Measurements from ENCODE around the gene RNGTT. TPM values are rescaled to one million over a fixed set of nuclear protein-coding genes. Genes with fewer than 3 reads are reported as not detected.
A peak's percentile ranks its signal among the peaks of the same experiment; 100 is the strongest.
"Not testable (repeated sequence)": the region's sequence is repeated elsewhere in the genome, so short reads cannot be mapped to it uniquely, and the experiment has no call there.

RNGTT gene
- total RNA-seq, 1 donor from 2014 or later = 6.1 TPM

DNA sequence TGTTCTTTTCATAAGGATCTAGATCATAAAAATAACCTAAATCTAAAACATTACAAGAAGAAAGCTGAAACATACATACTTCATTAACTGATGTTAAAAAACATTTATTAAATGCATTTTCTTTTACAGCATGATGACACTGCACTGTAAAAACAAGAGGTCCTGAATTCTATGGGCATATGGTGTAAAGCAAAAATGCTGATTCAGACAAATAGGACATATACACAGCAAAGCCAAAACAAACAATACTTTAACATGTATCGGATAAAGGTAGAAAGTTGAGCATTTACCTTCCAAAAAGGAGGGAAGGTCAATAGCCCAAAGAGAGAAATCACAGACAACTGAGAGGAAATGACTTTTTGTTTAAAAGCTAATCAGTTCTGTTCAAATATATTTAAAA is 221.5 kb downstream of the RNGTT start:
- ATAC-seq (no peak), DNase-seq (ENCODE audit: low spot score) (no peak)

DNA sequence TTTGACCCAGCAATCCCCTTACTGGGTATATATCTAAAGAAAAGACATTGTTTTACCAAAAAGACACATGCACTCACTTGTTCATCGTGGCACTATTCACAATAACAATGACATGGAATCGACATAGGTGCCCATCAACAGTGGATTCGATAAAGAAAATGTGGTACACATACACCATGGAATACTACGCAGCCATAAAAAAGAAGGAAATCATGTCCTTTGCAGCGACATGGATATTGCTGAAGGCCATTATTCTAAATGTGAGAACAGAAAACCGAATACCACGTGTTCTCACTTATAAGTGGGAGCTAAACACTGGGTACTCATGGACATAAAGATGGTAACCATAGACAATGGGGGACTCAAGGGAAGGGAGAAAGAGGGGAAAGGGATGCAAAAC is 222.3 kb downstream of the RNGTT start:
- no peak for DNase-seq (ENCODE audit: low spot score)
- no peak for ATAC-seq

DNA sequence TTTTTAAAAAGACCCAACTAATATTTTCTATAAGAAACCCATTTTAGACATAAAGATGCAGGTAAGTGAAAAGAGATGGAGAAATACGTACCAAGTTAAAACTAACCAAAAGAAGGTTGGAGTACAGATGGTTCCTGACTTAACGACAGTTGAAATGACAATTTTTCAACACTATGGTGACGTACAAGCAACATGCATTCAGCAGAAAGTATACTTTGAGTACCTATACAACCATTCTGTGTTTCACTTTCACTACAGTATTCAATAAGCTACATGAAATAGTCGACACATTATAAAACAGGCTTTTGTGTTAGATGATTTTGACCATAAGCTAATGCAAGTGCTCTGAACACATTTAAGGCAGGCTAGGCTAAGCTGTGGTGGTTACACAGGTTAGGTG is 228.9 kb downstream of the RNGTT start:
- no peak for ATAC-seq
- no peak for DNase-seq (ENCODE audit: low spot score)

DNA sequence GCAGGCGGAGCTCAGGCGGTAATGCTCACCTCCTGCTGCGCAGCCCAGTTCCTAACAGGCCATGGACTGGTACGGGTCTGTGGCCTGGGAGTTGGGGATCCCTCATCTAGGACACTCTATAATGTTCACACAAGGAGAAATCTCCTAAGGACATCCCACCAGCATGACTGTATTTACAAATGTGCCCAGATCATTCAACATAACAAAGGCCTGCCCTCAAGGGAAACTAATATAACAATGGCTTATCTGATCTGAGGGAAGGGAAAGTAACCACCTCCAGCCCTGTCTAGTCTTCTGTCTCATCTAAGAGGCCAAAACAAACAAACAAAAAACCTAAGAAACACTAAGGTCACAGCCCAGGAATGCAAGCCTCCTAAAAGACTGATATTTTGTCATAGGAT is 232.8 kb downstream of the RNGTT start:
- ATAC-seq (no peak), DNase-seq (ENCODE audit: low spot score) (no peak)

DNA sequence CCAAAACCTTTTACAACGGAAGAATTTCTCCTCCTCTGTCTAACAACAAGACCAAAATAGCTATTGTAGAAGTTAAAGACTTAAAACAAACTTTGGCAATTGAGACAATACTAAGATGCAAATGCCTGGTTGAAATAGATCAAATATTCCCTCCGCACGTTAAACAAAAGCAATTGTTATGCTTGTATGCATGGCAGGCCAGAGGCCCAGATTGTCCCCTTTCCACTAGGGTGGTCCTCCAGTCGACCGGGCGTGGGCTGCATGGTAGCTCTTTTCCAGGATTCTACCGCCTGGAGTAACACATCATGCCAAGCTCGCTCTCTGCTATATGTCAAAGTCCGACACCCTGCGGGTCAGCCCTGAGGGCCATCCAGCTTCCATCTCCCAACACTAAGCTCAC is 234.7 kb downstream of the RNGTT start:
- DNase-seq (ENCODE audit: low spot score) (no peak), ATAC-seq (no peak)

DNA sequence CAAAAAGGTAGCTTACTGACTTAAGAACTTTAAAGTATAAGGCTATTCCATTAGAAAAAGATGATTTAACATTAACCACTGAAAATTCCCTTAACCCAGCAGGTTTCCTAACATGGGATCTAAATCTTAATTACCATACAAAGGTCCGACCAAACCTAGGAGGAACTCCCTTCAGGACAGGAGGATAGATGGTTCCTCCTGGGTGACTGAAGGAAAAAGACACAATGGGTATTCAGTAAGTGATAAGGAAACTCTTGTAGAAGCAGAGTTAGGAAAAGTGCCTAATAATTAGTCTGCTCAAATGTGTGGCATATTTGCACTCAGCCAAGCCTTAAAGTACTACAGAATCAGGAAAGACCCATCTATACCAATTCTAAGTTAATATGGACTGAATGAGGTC is 237.0 kb downstream of the RNGTT start:
- not testable (repeated sequence) for DNase-seq (ENCODE audit: low spot score); ATAC-seq

DNA sequence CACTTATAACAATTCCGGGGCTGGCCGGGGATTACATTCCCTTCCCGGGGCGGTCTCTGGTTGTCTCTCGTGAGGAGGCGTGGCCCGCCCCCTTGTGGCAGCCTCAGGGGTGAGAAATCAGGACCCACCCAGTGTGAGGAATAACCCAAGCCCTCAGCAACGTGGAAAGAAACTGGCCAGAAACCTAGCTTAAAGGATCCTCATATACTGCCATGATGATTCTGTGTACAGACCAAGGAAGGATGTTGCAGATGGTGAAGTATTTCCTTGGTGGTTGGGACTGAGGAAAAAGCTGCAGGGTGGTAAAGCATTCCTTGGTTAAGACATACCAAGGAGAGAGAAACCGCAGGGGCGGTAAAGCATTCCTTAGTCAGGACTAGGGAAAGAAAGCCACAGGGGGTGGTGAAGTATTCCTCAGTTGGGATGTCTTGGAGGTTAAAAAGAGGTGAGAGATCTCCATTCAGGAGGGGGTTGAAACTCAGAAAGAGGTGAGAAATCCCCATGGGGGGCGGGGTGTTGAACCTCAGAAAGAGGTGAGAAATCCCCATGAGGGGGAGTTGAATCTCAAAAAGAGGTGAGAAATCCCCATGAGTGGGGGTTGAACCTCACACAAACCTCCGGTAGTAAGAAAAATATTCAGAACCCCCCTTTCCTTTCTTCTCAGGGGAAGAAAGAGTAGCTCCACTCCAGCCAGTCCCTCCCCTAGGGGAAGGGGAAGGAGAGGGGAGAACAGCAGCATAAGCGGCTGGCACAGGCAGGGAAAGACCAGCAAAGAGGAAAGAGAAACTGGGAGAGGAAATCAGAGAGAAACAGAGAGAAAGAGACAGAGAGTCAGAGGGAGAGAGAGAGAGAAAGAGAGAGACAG is 238.1 kb downstream of the RNGTT start:
- DNase-seq (ENCODE audit: low spot score) (no peak), ATAC-seq (no peak)

DNA sequence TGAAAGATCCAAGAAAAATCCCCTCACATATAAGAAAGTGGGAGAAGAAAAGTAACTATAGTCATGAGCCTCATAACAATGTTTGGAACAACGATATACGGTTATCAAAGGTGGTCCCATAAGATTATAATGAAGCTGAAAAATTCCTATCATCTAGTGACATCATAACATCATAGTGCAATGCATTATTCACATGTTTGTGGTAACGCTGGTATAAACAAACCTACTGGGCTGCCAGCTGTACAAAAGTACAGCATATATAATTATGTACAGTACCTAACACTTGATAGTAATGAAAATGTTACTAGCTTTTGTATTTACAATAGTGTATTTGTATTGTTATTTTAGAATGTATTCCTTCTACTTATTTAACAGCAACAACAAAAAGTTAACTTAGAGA is 240.7 kb downstream of the RNGTT start:
- DNase-seq (ENCODE audit: low spot score) (no peak), ATAC-seq (no peak)

DNA sequence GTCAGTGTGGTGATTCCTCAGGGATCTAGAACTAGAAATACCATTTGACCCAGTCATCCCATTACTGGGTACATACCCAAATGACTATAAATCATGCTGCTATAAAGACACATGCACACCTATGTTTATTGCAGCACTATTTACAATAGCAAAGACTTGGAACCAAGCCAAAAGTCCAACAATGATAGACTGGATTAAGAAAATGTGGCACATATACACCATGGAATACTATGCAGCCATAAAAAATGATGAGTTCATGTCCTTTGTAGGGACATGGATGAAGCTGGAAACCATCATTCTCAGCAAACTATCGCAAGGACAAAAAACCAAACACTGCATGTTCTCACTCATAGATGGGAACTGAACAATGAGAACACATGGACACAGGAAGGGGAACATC is 247.0 kb downstream of the RNGTT start:
- ATAC-seq; DNase-seq (ENCODE audit: low spot score): not testable (repeated sequence)

DNA sequence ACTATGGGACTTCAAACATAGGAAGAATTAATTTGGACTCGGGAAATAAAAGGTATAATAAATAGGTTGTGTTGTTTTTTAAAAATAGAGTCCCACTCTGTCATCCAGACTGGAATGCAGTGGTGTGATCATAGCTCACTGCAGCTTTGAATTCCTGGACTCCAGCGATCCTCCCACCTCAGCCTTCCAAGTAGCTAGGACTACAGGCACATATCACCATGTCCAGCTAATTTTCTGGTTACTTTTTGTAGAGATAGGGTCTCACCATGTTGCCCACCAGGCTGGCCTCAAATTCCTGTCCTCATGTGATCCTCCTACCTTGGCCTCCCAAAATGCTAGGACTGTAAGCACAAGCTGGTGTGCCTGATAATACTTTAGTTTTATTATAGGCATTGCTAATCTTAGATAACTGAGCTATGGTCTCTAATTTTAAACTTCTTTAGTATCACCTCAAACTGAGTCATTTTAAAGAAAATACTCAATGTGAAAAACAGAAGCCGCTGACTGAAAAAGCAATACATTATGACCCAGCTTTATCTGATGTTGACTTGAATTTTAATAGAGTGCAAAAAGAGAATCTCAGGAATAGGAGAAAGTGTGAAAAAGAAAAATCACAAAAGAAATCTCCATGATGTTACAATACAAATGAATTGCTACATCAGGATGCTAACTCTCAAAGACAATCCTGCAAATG is 251.0 kb downstream of the RNGTT start:
- ATAC-seq = no peak
- DNase-seq (ENCODE audit: low spot score) = no peak

DNA sequence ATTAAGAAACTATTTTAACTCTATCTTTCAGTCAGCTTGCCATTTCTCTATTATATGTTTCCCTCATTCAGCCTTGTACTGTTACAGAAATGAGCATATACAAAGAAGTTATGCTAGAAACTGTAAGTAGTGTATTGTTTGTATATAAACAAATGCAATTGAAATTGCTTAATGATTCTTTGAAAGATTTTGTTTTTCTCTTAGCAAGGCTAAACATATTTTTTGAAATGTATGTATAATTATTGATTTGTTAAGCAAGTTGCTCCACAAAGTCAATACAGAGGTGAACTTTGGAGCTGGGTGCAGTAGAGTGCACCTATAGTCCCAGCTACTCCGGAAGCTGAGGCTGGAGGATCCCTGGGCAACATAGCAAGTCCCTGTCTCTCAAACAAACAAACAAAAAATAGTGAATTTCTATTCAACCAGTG is 253.6 kb downstream of the RNGTT start:
- ATAC-seq (peak; percentile 89), DNase-seq (ENCODE audit: low spot score) (peak; percentile 57)

DNA sequence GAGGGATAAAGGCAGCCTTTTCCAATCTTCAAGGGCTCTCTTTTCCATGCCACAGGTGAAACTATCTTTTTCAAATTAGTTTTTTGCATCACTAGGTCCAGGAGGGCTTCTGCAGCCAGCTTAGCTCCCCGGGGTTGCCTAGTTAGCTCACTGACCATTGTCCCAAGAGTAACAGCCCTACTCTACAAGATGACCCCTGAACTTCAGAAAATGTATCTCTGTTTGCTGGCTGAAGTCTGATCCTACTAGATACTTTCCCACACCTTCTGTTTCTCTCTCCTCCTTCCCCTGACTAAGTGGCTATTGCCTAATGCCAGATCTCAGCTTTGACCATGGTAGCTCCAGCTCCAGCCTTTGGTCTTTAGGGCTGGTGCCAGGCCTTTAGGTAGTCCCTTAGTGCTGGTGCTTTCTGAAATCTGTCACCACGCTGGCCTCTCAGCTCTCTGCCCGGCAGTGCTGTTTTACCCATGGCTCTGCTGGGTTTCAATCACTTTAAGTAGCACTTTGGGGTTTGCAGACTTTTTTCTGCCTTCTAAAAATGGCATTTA is 255.1 kb downstream of the RNGTT start:
- peak; percentile 84 for ATAC-seq
- peak; percentile 47 for DNase-seq (ENCODE audit: low spot score)

DNA sequence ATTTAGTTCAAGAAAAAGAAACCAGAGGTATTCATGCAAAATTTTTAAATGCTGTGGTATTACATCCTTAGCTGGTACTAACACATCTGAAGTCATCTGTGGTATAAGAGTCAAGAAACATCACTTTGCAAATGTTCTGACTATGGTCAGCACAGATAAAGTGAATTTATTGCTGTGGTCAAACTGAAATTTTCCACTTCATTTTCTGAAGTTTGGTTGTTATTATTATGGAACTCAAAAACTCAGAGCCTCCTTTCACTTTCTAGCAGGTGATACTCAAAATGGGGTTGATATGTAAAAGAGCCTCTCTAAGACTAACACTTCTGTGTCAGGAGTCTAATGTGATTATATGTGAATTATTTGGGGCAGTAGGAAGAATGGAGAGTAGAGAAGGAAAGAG is 257.8 kb downstream of the RNGTT start:
- no peak for ATAC-seq
- no peak for DNase-seq (ENCODE audit: low spot score)

DNA sequence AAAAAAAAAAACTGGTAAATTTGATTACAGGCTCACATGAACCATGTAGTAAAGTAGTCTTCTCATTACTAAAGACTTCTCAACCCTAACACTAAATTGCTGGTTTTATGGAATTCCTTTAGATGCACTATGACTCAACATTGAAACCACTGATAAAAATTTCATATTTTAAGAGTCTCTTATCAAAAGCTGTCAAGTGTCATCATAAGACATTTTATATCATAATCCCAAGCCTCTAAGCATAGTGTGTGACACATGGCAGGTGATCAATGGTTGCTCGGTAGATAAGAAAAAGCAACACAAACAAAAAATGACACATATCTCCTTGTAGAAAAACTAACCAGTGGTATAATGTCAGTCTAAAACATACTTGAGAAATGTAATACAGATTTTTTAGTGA is 258.4 kb downstream of the RNGTT start:
- ATAC-seq (no peak), DNase-seq (ENCODE audit: low spot score) (no peak)

DNA sequence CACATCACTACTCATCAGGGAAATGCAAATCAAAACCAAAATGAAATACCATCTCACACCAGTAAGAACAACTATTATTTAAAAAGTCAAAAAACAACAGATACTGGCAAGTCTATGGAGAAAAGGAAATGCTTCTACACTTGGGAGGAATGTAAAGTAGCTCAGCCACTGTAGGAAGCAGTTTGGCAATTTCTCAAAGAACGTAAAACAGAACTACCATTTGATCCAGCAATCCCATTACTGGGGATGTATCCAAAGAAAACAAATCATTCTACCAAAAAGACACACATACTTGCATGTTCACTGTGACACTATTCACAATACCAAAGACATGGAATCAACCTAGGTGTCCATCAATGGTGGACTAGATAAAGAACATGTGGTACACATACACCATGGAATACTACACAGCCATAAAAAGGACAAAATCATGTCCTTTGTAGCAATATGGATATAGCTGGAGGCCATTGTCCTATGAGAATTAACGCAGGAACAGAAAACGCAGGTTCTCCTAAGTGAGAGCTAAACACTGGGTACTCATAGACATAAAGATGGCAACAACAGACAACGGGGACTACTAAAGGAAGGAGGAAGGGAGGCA is 260.4 kb downstream of the RNGTT start:
- ATAC-seq (no peak), DNase-seq (ENCODE audit: low spot score) (no peak)

DNA sequence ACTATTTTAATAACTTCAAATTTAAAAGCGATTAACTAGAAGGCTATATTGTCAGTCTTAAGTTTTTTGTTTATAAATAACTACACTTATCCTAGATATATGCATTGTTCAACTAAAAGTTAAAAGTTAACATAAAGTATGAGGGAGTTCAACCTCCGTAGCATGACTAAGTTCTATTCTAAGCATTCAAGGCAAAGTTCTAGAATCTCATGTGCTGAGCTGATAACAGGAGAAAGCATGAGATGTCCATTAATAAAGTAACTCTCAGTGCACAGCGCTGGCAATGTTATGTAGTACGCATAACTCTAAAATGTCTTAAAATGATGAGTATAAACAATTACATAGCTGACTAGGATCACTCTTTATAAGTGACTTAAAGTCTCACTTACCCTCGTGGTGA is 264.8 kb downstream of the RNGTT start:
- ATAC-seq (no peak), DNase-seq (ENCODE audit: low spot score) (no peak)

DNA sequence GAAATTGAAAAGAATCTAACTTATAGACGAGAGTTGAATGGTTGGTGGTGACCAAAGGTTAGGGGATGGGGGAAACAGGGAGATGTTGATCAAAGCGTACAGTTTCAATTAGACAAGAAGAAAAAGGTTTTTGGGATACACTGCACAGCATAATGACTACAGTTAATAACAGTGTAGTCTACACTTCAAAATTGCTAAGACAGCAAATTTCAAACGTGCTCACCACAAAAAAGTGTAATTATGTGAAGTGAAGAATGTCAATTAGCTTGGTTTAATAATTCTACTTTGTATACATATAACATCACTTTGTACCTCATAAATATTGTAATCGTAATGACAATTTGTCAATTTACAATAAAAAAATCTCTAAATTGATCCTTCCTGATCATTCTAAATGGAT is 267.5 kb downstream of the RNGTT start:
- ATAC-seq (no peak), DNase-seq (ENCODE audit: low spot score) (no peak)

DNA sequence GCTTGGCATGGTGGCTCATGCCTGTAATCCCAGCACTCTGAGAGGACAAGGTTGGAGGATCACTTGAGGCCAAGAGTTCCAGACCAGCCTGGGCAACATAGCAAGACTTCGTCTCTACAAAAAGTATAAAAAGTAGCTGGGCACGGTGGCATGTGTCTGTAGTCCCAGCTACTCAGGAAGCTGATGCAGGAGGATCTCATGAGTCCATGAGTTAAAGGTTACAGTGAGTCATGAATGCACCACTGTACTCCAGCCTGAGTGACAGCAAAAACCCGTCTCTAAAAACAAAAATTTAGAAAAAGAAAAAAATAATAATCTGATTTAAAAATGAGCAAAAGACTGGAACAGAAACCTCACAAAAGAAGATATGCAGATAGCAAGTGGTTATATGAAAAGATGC is 279.7 kb downstream of the RNGTT start:
- DNase-seq (ENCODE audit: low spot score) = no peak
- ATAC-seq = no peak

DNA sequence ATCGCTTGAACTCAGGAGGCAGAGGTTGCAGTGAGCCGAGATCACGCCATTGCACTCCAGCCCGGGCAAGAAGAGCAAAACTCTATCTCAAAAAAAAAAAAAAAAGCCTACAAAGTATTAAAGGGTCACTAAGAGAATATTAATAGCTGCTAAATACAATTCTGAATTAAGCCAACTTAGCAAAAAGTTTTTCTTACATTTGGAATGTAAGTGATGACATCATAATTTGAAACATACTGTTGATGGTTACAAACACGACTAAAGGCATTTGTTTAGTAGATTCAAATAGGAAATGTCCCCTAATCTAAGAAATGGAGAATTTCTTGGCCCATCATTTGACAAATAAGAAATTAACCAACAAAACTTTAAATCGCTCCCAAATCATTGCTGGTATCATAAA is 282.8 kb downstream of the RNGTT start:
- ATAC-seq (no peak), DNase-seq (ENCODE audit: low spot score) (no peak)

DNA sequence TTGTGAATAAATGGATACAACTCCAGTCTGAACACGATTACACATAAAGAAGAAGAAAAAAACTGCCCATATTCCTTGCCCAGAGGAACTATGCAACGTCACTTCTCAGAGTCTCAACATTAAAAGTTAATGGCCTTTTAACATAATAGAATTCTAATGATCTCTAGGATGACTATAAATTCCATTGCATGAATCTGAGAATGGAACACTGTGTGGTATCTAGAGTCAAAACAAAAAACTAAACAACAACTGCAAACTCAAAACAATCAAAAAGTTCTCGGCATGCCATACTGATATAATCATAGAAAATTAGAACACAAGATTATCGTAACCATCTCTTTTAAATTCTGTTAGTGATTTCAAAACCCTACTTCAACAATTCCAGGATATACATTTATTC is 283.6 kb downstream of the RNGTT start:
- ATAC-seq (no peak), DNase-seq (ENCODE audit: low spot score) (no peak)

DNA sequence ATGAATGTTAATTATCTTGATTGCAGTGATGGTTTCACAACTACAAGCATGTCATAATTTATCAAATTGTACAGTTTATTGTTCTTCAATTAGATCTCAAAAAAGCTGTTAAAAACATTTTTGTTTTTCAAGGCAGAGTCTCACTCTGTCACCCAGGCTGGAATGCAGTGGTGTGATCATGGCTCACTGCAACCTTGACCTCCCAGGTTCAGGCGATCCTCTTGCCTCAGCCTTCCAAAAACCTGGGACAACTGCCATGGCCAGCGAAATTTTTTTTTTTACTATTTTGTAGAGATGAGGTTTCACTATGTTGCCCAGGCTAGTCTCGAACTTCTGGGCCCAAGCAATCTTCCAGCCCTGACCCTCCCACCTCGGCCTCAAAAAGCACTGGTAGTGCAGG is 286.1 kb downstream of the RNGTT start:
- ATAC-seq = no peak
- DNase-seq (ENCODE audit: low spot score) = no peak

DNA sequence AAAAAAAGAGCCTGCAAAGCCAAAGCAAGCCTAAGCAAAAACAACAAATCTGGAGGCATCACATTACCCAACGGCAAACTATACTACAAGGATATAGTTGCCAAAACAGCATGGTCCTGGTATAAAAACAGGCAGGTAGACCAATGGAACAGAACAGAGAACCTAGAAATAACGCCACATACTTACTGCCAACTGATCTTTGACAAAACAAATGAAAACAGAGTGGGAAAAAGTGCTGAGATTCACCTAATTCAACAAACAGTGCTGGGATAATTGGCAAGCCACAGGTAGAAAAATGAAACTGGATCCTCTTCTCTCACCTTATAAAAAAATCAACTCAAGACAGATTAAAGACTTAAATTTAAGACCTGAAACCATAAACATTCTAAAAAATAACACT is 291.8 kb downstream of the RNGTT start:
- no peak for DNase-seq (ENCODE audit: low spot score)
- ATAC-seq = peak; percentile 76
